DMS53 treated with DMSO at 0.1 percent for 48 hours (cell line): Measurements from ENCODE around the gene HTR1D.

Experiments used
- DNase-seq: peaks from one replicate; lab custom pipeline; 2025; ENCODE audit not compliant: unreplicated experiment; lab: John Stamatoyannopoulos, UW

The HTR1D gene

DNA sequence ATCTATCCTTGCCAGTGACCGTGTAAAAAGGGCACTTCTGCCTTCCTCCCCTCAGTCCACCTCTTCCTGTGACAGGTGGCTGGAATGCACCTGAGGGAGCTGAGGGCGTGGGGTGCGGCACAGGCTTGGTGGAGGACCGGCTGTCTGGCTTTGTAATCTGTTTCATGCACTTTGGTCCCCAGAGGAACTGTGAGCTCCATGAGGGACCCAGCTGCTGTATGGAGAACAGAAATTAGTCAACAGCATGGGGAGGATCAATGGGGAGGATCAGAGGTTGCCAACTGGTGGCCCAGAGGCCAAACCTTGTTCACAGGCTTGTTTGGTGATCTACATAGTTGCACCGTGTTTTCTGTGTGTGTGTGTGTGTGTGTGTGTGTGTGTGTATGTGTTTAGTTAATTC, 29.7 kb downstream of the HTR1D start:
- no peak for DNase-seq

DNA sequence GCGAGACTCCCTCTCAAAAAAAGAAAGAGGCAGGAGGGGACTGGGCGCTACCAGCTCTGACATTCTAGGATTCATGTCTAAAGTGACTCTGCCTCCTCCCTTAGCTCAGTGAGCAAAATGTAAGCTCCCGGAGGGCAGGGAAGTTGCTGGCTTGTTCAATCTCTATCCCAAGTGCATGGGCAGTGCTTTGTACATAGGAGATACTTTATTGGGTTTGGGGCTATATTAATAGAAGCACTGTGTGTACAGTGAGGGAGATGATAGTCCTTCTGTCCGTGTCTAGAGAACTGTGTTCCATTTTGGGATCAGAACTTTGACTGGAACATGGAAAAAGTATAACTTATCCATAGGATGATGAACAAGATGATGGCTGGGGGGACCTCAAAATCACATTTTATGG, 31.9 kb downstream of the HTR1D start:
- no peak for DNase-seq

DNA sequence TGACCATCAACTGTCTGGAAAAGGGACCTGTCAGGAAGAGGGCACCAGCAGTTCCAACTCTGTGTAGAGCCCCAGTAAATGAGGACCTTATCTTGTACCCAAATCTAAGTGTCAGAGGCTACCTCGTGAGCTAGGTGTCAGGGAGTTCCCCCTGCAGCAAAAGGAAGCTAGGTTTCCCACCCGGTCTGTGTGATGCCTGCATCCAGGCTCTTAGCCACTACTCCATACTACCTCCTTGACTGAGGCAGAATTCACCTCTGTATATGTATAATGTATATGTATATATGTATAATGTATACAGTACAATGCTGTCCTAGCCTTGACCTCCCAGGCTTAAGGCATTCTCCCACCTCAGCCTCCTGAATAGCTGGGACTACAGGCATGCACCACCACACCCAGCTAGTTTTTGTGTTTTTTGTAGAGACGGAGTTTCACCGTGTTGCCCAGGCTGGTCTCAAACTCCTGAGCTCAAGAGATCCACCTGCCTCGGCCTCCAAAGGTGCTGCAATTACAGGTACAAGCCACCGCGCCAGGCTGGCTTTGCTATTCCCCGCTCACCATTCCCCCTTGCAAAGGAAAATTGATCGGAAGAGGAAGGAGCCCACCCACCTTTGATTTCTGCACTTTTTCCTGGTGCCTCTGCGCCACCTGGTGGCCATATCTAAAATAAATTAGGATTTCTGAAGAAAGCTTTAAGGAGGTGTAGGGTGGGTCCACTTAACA, 32.9 kb downstream of the HTR1D start:
- no peak for DNase-seq

DNA sequence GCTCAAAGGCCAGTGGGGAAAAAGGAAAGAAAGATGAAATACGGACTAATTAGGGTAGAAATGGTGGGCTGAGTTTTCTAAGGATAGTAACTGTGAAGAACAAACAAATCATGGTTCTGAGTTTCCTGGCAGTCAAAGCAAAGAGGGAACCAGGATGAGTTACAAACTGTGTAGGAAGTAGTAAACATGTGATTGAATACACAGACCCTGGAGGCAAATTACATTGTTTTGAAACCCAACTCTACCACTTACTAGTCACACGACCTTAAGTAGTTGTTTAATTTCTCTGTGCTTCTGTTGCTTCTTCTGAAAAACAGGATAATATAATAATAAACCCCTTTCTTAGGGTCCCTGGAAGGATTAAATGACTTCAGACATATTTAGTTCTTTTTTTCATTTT, 37.4 kb downstream of the HTR1D start:
- DNase-seq = no peak

DNA sequence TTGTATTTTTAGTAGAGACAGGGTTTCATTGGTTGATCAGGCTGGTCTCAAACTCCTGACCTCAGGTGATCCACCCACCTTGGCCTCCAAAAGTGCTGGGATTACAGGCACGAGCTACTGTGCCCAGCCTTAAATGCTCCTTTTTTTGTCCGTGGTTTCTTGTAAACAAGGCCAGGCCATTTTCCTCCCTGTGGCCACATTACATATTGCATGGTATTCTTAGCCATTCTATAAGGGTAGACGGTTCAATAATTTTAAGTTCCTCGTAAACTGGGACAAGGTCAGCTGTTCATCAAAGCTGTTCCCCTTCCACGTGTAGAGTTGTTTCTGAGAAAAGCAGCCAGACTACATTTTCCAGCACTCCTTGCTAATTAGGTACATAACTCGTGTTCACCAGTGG, 38.4 kb downstream of the HTR1D start:
- DNase-seq = no peak

DNA sequence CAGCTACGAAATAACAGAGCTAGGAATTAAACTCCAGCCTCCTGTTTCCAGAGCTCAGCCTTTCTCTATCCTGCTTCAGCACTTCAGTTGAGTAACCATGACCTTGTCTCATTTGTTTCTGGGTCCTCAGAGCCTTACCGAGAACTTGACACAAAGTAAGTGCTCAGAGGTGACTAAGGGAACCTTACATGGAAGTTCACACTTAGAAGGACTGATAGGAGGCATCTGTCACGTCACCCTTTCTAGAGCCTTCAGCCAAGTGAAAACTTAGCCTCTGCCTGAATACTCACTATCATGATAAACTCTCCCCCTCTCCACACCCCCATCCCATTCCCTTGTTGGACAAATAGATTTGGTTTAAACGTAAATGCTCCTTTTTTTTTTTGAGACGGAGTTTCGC, 38.9 kb downstream of the HTR1D start:
- DNase-seq = no peak

DNA sequence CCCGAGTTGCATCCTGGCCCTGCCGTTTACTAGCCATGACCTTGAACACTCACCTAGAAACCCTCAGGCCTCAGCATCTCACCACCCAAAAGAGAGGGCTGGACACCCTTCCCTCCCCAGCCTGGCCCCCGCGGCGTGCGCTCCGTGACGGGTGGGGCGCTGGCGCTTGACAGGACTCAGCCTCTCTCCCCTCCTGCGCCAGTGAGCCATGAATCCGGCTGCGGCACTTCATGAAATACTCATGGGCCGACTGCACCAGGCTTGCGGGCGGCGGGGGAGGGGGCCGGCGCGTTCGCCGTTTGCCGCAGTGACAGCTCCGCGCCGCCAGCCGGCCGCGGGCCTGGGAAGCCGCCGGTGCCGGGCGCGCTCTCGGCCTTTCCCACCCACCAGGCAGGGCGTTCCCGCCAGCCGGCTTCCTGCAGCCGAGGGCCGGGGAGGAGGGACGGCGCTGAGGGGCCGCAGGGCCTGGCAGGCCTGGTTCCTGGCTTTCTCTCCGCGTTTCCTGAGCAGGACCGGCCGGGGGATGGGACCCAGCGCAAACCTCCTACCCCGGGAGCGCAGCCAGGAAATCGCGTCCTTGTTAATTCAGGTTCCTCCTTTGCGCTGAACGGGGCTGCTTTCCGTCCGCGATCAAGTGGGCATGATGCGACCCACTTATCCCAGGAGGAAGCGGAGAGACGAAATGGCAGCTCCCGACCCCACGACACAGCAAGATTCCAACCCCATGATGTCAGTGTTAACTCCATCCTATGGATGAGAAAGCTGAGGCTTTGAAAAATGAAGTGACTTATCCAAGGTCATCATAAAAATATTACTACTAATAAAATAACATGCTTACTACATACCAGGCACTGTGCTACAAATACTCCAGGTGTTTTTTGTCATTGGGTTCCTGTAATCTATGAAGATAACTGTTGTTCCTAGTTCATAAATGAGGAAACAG, 39.6 kb downstream of the HTR1D start:
- DNase-seq = peak; percentile 68

DNA sequence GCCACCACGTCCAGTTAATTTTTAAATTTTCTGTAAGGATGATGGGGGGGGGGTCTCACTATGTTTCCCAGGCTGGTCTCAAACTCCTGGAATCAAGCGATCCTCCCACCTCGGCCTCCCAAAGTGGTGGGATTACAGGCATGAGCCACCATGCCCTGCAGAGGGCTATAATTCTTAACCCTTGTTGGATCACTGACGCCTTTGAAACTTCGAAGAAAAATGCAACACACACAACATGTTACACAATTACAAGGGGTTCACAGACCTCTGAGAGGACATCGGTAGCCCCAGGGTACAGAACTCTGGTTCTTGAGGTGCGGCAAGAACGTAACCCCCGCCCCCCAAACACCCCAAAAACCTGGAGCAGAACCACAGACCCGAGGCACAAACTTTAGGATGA, 40.3 kb downstream of the HTR1D start:
- DNase-seq = no peak

DNA sequence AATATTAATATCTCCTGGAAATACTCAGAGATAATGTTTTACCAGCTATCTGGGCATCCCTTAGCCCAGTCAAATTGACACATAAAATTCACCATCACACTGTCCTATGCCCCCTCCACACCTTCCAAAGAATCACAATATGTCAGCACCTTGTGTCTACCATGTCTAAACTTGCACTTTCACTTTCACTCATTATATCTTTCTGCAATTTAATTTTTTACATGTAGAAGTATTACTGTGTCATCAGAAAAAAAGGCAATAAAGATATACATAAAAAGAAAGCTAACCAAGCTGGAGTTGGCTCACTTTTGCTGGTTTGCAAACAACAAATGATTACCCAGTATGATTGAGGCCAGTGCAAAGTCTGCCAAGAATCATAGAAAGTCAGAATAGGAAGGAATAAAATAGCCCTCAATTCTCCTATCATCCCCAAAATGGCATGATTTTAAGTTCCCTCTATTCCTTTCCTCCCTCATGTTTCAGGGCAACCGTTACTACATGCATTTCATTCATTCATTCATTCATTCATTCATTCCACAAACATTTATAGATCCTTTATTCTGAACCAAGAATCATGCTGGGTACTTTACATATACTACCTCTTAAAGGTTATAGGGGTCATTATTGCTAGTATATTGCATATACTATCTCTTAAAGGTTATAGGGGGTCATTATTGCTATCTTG, 42.7 kb downstream of the HTR1D start:
- no peak for DNase-seq

DNA sequence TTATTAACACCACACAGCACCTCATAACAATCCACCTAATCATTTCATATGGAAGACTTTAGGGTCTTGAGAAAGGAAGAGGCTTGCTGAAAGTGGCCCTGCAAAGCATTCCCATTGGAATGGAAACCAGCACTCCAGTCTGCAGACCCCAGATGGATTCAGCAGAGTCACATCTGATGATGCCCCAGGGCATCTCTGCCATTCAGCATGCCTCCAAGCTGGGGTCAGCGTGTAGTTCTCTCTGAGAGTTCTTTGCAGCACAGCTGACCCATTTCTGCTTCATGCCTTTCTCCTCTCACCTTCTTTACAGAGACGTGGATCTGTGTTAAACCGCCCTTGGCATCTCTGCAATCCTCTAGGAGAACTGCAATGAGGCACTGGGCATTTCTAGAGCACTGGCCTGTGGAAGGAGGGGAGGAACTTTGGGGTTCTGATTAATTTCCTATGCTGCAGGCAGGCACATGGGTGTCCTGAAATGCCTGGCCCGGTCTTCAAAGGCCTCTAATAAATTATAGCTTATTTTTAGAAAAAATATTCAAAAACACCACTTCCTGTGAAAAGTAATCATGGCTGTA, 46.0 kb downstream of the HTR1D start:
- DNase-seq = no peak

DNA sequence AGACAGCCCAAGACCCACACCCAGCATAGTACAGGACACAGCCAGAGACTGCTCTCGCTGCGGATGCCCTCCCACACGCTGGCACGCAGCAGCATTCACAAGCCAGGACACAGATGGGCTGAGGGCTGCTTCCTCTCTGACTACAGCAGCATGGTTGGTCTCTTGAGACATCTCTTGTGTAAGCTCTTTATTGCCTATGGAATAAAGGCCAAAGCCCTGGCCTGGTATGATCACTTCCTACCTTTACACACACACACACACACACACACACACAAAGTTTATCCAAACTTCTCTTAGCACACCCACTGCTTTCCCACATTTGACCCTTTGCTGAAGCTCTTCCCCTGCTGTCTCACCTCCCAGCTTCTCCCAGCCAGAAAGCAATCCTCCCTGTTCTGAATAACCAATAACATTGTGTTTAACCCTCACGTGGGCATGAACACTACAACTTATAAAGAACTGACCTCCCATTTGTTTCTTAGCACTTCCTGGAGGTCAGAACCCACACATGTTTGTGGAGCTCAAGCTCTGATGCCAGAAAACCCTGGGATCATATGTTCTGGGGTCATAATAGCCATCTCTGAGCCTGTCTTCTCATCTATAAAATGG, 47.5 kb downstream of the HTR1D start:
- DNase-seq = no peak

DNA sequence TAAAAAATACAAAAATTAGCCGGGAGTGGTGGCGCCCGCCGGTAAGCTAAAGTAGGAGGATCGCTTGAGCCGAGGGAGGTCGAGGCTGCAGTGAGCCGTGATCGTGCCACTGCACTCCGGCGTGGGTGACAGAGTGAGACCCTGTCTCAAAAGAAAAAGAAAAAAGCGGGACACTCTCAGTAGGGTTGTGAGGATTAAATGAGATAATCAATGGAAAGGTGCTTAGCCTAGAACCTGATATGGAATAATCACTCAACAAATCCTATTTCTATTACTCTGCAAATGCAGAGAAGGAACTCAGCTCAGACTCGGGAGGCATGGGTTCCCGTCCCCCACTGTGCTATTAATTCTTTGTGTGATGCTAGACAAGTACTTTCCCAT, 48.1 kb downstream of the HTR1D start:
- no peak for DNase-seq

DNA sequence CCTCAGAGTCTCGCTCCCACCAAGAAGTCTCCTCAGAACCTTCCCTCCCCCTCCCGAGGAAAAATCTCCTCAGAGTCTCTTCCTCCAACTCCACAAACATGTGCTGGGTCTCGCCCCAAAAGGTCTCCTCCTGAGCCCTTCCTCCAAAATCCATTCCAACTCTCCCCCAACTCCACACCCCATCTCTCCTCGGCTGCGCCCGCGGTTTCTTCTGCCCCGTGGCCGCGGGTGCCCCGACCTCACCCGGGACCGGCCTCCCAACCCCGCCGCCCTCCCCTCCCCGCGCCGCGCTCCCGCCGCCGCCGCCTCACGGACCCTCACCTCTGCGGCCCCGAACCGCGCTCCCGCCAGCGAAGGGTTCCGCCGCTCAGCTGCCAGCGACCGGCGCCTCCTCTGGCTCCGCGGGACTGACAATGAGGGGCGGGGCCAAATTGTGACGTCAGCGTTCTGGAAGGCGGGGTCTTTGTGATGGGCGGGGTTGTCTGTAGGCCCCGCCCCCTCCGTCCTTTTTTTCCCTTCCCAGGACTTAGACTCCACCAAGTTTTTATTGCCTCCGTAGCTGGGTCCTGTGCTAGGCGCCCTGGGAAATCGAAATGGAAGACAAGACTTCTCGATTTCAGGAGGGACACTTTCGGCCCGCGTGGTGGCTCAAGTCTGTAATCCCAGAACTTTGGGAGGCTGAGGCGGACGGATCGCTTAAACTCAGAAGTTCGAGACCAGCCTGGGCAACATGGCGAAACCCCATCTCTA, 48.7 kb downstream of the HTR1D start, which contains the start of gene LUZP1:
LUZP1 (minus strand) TSS at position 412 of the 750 bp plus-strand sequence.
- DNase-seq = peak; percentile 46

DNA sequence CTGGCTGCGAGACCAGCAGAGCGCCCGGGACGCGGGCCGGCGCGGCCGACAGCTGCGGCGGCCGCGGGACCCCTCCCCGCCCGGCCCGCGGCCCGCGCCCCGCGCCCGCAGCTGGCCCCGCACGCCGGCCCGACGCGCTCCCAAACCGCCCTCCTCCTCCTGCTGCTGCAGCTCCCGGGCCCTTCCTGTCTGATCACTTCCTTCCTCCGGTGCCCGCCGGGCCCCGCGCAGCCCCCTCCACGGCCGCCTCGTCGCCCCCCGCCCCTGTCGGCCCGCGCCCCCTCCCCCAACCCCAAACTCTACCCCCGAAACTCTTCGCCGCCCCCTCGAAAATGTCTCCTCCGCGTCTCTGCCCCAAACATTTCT, 49.2 kb downstream of the HTR1D start:
- no peak for DNase-seq

DNA sequence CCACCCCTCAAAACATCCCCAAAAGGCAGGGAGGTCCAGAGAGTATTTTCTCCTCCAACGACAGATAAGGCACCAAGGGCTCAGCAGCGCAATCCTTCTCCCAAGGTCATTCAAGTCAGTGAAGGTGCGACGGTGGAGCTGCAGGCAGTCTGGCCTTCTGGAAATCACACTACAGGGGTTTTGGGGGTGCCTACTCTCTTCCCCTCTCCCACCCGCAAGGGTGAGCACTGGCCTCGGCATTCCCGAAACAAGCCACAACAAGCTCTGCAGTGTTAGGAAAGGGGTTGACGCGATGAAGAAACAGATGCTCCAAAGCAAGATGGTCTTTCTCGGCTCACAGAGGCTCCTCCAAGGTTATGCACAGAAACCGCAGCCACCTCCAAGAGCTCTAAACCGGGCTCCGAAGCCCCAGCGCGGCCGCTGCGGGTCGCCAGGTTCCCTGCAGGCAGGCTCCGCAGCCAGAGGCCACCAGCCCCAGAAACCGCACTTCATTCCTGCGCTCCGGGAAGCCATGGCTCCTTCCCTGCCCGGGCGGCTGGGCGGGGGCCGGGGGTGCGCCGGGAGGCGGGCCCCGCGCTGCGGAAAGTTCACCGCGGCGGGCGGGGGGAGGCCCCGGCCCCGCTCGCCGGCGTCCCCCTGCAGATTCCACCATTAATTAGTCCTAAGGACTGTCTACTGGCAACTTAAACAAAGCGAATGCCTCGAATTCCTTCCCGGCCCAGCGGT, 49.8 kb downstream of the HTR1D start:
- DNase-seq = no peak

DNA sequence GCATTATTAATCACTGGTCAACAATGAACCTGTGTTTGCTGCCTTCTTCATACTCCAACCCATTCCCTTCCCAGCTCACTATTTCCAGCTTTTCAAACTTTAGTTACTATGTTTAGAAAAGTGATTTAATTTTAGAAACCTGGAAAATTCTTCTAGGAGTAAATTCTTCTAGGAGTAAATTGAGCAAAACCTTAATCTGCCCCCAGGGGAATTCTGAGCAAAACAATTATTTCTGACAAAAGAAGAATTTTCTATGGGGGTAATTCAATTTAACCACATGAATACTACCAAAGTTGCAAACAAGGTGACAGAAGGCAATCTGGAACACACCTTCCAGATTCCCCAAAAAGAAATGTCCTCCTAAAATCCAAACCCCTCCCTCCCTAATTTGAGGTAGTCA, 50.4 kb downstream of the HTR1D start:
- no peak for DNase-seq

DNA sequence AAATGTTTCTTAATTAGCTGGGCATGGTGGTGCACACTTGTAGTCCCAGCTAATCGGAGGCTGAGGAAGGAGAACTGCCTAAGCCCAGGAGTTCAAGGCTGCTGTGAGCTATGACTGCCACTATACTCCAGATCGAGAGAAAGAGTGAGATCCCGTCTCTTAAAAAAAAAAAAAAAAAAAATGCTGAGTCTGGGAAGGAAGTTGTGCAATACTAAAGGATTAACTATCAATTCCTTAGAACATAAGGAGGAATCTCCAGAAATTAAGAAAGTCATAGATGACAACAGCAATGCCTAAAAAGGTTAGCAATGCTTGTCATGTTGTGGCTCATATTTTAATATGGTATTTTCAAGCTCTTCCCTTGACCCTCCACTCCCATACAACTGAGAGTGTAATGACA, 53.9 kb downstream of the HTR1D start:
- no peak for DNase-seq

DNA sequence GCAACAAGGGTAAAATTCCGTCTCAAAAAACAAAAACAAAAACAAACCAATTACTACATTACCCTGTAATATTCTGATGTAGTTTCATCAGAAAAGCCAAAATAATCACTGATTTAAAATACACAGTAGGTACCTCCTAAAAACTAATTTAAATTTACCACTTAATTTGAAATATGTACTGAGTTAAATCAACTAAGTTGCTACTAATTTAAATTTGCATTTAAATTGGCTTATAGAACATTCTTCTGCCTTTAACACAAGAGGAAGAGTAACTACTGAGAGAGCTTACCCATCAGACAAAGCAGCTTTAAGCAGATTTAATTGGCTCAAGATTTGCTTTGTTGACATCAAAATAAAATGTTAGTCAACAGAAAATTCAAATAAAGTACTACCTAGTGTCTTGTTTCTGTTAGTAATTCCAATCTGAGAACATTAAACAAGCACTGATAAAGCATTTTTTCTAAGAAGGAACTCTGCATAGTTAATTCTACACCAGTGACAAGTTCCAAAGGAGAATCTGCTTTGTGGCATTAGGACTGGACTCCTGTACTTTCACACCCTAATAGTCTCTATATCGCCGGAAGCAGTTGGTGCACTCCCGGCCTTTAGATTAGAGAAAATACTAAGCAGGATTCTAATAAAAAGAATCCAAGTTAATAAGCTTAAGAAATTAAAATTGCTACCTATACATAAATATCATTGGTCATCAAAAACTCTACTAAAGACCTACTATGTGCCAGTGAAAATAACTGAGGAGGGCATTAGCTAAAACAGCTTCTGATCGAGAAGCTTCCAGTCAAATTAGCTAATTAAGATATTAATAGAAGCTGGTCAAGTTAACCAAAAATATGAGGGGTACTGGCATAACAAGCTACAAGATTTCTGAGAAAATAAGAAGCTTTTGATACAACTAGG, 57.1 kb downstream of the HTR1D start:
- DNase-seq = no peak

DNA sequence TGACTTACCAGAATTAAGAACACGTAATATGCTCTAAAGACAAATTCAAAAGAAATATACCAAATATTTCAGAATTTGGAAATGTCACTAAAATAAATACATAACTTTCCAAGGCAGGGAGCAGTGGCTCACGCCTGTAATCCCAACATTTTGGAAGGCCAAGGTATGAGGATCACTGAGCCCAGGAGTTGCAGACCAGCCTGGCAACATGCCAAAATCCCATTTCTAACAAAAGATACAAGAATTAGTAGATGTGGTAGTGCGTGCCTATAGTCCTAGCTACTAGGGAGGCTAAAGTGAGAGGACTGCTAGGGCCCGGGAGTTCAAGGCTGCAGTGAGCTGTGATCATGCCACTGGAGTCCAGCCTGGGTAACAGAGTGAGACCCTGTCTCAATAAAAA, 60.4 kb downstream of the HTR1D start:
- no peak for DNase-seq
